ENCODE data around the gene TLN1. TPM values are rescaled to one million over a fixed set of nuclear protein-coding genes. Genes with fewer than 3 reads are reported as not detected.

TLN1 gene
- total and polyA plus RNA-seq, 2 of the 4 experiments (the other 2 are of a cell fraction), result 228 to 346 TPM

- no TSS peak for BruUV-seq (replicated peaks)
- H4K91ac ChIP-seq (ENCODE audit: insufficient read depth, low read depth, low read length), result no peak overlapping the region
- H3K4me2 ChIP-seq (ENCODE audit: low read depth, low read length), result no peak overlapping the region
- H4K8ac ChIP-seq (ENCODE audit: low read depth in 2 of 2, low read length in 2 of 2), result no peak overlapping the region
- H4K5ac ChIP-seq (ENCODE audit: low read depth, low read length), result no peak overlapping the region
- H3K9me1 ChIP-seq (ENCODE audit: insufficient read depth, low read length), result no peaks in the 10 kb centered on the region; the same call in 1 of the 2 replicates
- no peak overlapping the region for H3K14ac ChIP-seq (replicated peaks; ENCODE audit: low read depth, low read length)
- CTCF ChIA-PET, result interaction anchor here (1.8 kb wide), 1 partner anchor 21 kb away, joined by 6 read pairs; no protein-coding TSS in a partner anchor
- H3K27me3 ChIP-seq (ENCODE audit: control insufficient read depth, insufficient read depth, low read length), result no peaks in the 10 kb centered on the region
- no peak overlapping the region for H2AFZ ChIP-seq (replicated peaks; ENCODE audit: low read length, poor library complexity)
- intact Hi-C loops (cut with micrococcal nuclease), result no loop called here
- H3K9ac ChIP-seq (ENCODE audit: low read depth, low read length), result no peak overlapping the region
- H3K56ac ChIP-seq (ENCODE audit: extremely low read depth, insufficient read depth, low read length), result no peak overlapping the region
- H2BK20ac ChIP-seq (ENCODE audit: low read depth, low read length), result no peak overlapping the region
- dilution Hi-C loops (cut with HindIII; ENCODE audit: low sequenced_read_pairs, unreplicated experiment), result no loop called here
- in situ Hi-C loops (cut with MboI; ENCODE audit: low sequenced_read_pairs), result no loop called here
- H4K20me1 ChIP-seq (ENCODE audit: insufficient read depth, low read length), result peaks cover 33% of the 10 kb centered on the region
- POLR2A ChIA-PET (ENCODE audit: unreplicated experiment), result interaction anchor here (0.6 kb wide), 1 partner anchor 10 kb away, joined by 3 read pairs; no protein-coding TSS in a partner anchor
- 94% methylated on average over 7 of the region's 14 CpGs; no CpG with 5 or more reads in 1 of the 2 experiments for WGBS, 2 experiments (ENCODE audit: extremely low coverage in 2 of 2, insufficient read length in 1 of 2)
- no peaks in the 10 kb centered on the region for H3K9me3 ChIP-seq (ENCODE audit: control insufficient read depth, insufficient read depth, low read length)
- no peak overlapping the region for H2BK15ac ChIP-seq (ENCODE audit: low read depth, low read length)
- no peaks in the 10 kb centered on the region for H3K4me1 ChIP-seq (ENCODE audit: control insufficient read depth, insufficient read depth, low read length)
- H3K4ac ChIP-seq (ENCODE audit: low read depth, low read length), result no peak overlapping the region
- H3K18ac ChIP-seq (ENCODE audit: low read depth, low read length), result no peak overlapping the region
- H2BK120ac ChIP-seq (ENCODE audit: low read depth, low read length), result no peak overlapping the region
- H3K4me3 ChIP-seq (ENCODE audit: insufficient read depth, low read depth, low read length), result no peak overlapping the region
- no peak for DNase-seq
- H3K36me3 ChIP-seq (ENCODE audit: control insufficient read depth, insufficient read depth, low read length), result peaks cover 88% of the 10 kb centered on the region
- no peak overlapping the region for H2AK9ac ChIP-seq (replicated peaks; ENCODE audit: low read depth, low read length, poor library complexity)
- H3K23ac ChIP-seq (ENCODE audit: low read depth, low read length), result no peak overlapping the region
- H2AK5ac ChIP-seq (ENCODE audit: low read depth, low read length), result no peak overlapping the region
- no peak overlapping the region for H2BK5ac ChIP-seq (ENCODE audit: low read depth, low read length, poor library complexity, severe bottlenecking)
- no peak overlapping the region for H3K27ac ChIP-seq (ENCODE audit: insufficient read depth, low read length)
- TF ChIP-seq BHLHE40 (IDR thresholded peaks at IDR 0.05; ENCODE audit: low read depth, low read length), result no peak
- TF ChIP-seq CHD1 (IDR thresholded peaks at IDR 0.05; ENCODE audit: low read depth, low read length), result no peak
- no peak for TF ChIP-seq RCOR1 (IDR thresholded peaks at IDR 0.05; ENCODE audit: insufficient replicate concordance, low read length)
- no peak for TF ChIP-seq CEBPB (IDR thresholded peaks at IDR 0.05; ENCODE audit: low read depth, low read length)
- no peak for TF ChIP-seq RAD21 (IDR thresholded peaks at IDR 0.05; ENCODE audit: low read length)
- no peak for TF ChIP-seq NFE2L2 (IDR thresholded peaks at IDR 0.05; ENCODE audit: low read depth, low read length)
- TF ChIP-seq ELK1 (IDR thresholded peaks at IDR 0.05; ENCODE audit: borderline replicate concordance, low read depth, low read length), result no peak
- TF ChIP-seq MXI1 (IDR thresholded peaks at IDR 0.05; ENCODE audit: borderline replicate concordance, low read depth, low read length), result no peak
- TF ChIP-seq CTCF (conservative IDR thresholded peaks at IDR 0.05; ENCODE audit: low read depth, low read length), result no peak
- no peak for TF ChIP-seq RFX5 (IDR thresholded peaks at IDR 0.05; ENCODE audit: low read depth, low read length)
- no peak for TF ChIP-seq SMC3 (IDR thresholded peaks at IDR 0.05; ENCODE audit: low read depth, low read length)
- TF ChIP-seq USF2 (IDR thresholded peaks at IDR 0.05; ENCODE audit: low read depth, low read length), result no peak
- TF ChIP-seq FOS (IDR thresholded peaks at IDR 0.05; ENCODE audit: low read depth, low read length), result no peak
- TF ChIP-seq POLR2A (IDR thresholded peaks at IDR 0.05; ENCODE audit: low read depth, low read length), result no peak
- TF ChIP-seq MAZ (IDR thresholded peaks at IDR 0.05; ENCODE audit: borderline replicate concordance, low read depth, low read length), result no peak
- ATAC-seq (ENCODE audit: low read depth), result no peak
- peaks cover 50 to 75% of the 10 kb centered on the region in 2 experiments for H3K79me1 ChIP-seq (ENCODE audit: low read depth in 1 of 2, low read length in 2 of 2)
Observed at GRCh38 chr9:35717132-35717870, 14.7 kb downstream of the TLN1 start.
